ENCODE data around the gene SEPTIN5.
"Not testable (repeated sequence)": the region's sequence is repeated elsewhere in the genome, so short reads cannot be mapped to it uniquely, and the experiment has no call there.

Gene SEPTIN5

DNA sequence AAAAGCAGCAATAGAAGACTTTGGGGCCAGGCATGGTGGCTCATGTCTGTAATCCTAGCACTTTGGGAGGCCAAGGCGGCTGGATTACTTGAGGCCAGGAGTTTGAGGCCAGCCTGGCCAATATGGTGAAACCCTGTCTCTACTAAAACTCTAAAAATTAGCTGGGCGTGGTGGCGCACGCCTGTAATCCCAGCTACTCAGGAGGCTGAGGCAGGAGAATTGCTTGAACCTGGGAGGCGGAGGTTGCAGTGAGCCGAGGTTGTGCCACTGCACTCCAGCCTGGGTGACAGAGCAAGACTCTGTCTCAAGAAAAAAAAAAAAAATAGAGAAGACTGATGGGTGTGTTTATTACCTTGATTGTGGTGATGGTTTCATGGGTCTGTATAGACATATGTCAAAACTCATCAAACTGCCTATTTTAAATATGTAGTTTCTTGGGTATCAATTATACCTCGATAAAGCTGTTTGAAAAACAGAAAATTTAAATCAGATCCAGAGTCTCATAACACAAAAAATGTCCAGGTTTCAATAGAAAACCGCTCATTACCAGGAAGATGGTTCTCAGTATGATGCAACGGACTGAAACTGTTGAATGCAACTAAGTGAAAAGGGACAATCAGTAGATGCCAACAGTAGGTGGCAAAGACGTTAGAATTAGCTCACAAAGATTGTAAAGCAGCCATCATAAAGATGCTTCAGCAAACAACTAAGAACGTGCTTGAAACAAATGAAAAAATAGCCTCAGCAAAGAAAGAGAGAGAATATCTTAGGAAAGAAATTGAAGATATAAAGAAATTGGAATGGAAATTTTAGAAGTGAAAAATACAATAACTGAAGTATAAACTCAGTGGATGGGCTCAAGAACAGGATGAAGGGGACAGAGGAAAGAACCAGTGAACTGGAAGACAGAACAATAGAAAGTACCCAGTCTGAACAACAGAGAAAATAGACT, 33.1 kb upstream of the SEPTIN5 start:
- no peak for DNase-seq (ENCODE audit: low read depth in 2 of 2, low spot score in 1 of 2)

DNA sequence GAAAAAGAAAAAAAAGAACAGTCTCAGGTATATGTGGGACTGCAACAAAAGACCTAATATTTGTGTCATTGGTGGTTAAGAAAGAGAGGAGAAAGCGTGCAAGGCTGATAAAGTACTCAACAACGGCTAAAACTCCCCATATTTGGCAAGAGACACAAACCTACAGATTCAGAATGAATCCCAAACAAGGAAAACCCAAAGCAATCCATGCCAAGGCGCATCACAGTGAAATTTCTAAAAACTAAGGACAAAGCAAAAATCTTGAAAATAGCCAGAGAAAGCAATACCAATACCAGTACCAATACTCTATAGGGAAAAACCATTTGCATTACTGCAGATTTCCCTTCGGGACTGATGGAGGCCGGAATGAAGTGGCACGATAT, 32.4 kb upstream of the SEPTIN5 start:
- no peak for DNase-seq (ENCODE audit: low read depth in 2 of 2, low spot score in 1 of 2)

DNA sequence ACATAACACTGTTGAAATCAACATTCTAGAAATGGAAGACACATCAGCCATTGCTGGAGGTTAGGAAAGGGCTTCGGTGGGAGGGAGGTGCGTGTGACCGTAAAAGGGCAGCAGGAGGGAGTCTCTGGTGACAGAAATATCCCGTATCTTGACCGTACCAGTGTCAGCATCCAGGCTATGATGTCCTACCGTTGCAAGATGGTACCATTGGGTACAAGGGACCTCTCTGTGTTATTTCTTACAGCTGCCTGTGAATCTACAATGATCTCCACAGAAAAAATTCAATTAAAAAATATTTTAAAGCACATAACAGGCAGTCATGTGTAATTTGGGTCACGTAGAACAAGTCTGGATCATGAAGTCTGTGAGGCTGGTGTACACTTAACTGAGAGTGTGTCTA, 27.4 kb upstream of the SEPTIN5 start:
- no peak for DNase-seq (ENCODE audit: low read depth in 2 of 2, low spot score in 1 of 2)

DNA sequence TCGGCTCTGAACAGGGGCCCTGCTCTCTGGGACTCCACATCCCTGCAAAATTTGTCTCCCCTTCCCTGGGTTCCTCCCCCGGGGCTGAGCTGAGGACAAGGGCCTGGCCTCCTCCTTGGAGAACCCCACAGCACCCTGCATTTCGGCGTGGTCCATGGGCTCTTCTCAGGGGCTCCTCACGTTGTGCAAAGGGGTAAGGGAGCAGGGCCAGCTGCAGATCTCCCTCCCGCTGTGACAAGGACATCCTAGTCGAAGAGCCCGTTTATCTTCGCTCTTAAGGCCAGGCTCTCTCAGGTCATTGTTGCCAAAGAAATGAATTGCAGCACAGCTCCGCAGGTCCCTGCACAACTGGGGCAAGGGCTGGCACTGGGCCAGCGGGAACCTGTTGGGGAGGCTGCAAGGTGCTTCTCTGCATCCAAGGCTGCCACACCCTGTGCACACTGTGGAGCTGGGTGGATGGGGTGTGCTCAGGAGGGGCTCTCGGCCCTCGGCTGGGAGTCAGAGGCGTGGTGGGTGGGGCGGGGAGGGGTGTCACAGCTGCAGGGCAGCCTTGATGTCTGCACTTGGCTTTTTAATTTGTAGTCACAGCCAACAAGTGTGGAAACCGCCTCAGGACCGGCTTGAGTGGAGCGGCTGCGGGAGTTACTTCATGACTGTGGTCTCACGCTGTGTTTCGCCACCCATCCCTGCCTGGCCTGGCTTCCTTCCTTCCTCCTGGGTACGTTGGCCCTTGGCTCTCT, 26.6 kb upstream of the SEPTIN5 start:
- DNase-seq (ENCODE audit: low read depth in 2 of 2, low spot score in 1 of 2): no peak

DNA sequence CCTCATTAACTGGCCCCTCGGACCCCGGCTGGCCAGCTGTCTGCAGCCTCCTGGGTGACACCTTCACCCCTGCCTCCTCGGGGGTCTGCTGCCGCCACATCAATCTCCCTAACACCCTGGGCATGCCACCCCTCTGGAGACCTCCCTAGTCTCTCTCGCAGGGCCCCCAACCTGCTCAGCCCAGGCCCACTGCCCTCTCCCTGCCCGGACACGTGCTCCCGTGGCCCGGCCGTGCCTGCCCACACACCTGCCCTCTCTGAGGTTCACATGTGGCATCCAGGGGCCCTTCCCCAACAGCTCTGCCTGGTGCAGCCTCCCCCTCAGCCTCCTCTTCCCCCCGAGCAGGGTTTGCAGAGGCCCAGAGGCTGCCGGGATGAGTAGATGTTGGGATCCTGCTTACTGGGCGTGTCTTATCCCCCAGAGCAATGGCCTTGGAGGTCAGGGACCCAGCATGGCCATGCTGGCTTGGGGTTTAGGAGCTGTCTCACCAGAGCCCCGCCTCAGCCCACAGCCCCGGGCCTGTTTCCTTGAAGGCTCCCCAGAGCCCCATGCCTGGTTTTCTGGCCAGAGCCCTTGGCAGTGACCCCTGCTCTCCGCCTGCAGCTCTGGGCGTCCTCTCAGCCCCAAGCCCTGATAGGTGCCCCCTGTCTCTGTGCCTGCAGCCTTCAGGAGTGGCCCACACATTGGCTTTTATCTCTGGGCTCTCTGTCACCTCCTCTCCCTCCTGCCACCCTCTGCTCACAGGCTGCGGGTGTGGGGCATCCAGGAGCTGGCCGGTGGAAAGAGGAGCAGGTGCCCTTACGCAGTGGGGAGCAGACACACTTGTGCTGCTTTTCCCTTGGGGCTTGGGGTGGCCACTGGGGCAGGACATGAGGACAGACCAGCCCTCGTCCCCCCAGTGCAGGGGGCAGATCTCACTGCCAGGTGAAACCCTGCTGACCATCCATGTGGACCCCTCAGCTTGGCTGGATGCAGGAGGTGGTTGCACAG, 25.7 kb upstream of the SEPTIN5 start:
- no peak for DNase-seq (ENCODE audit: low read depth in 2 of 2, low spot score in 1 of 2)

DNA sequence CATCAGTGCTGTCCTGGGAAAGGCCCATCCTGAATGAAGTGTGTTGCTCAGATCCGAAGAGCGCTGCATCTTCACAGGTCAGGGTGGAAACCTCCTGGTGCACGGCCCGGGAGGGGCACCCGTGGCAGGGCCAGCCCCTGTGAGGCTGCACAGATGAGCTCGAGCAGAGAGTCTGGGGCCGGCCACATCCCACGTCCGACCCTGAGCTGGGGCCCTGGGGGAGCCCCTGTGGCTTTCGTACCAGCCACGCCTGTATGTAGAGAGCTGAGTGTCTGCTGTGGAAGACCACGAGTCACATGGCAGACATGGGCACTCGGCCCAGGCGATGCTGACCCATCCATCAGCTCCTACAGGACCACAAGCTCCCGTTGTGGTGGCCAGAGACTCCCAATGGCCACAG, 24.9 kb upstream of the SEPTIN5 start:
- no peak for DNase-seq (ENCODE audit: low read depth in 2 of 2, low spot score in 1 of 2)

DNA sequence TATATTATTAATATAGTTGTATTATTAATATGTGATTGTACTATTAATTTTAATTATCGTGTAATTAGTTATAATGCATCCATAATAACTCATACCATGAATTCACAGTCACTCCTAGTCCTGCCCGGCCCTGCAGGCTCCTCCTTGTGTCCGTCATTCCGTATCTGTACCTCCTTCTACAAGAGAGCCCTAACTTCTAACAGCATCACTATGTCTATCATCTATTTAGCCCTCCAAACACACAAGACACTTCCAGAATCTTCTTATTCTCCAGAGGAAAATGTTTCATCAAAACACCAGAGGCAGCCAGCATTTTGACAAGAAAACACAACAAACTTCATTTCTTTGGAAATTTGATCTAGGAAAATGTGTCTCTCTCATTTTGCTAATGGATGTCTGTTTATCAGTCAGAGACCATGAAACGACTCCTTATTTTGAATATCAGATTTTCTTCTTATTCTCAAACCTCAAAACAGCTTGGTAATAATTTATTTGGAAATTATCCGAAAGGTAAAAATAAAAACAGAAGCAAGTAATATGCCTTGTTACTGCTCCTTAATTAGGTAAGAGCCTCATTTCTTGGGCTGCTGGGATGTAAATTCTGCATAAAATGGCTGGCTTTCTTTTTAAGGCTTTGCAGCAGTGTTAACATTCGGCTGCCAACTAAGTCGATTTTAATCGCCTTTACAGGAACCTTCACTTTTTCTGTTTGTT, 23.1 kb upstream of the SEPTIN5 start:
- no peak for DNase-seq (ENCODE audit: low read depth in 2 of 2, low spot score in 1 of 2)

DNA sequence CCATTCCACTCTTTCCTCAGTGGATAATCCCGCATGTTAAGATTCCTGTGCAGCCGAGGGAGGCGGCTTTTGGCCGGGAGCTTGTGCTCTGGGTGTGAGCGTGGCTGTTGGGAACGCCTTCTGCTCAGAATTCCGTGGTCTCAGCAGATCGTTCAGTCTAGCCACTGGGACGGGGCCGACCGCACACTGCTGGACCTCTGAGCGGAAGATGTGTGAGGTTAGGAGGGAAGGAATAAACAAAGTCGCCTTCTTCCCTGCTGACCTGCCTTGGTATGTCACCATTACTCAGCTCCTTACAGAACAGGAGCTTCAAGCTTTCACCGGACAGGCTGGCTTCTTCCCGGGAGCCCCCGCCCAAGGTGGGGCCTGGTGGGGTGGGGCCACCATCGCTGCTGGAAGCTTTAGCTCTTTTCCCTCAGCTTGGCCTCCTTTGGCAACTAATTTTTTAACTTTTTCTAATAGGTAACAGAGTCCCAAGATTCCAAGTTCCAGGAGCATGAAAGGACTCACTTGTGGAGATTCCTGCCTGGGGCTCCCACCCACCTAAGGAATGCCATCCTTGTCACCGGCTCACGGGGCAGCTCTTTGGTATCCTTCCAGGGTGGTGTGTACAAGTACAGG, 22.5 kb upstream of the SEPTIN5 start:
- no peak for DNase-seq (ENCODE audit: low read depth in 2 of 2, low spot score in 1 of 2)

DNA sequence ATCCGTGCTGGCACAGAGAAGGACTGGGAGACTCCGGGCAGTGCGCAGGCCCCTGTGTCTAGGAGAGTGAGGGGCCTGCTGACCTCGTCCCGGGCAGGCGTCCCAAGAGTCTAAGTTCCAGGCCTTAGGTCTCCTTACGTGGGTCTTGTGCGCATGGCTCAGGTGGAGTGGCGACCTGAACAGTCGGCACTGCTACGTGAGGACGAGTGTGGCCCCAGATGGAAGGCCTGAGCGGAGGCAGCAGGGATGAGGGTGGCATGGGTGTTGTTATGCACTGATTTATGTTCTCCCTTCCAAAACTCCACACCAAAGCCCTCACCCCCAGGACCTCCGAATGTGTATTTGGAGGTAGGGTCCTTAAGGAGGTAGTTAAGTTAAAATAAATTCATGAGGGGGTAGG, 20.7 kb upstream of the SEPTIN5 start:
- DNase-seq (ENCODE audit: low read depth in 2 of 2, low spot score in 1 of 2): no peak

DNA sequence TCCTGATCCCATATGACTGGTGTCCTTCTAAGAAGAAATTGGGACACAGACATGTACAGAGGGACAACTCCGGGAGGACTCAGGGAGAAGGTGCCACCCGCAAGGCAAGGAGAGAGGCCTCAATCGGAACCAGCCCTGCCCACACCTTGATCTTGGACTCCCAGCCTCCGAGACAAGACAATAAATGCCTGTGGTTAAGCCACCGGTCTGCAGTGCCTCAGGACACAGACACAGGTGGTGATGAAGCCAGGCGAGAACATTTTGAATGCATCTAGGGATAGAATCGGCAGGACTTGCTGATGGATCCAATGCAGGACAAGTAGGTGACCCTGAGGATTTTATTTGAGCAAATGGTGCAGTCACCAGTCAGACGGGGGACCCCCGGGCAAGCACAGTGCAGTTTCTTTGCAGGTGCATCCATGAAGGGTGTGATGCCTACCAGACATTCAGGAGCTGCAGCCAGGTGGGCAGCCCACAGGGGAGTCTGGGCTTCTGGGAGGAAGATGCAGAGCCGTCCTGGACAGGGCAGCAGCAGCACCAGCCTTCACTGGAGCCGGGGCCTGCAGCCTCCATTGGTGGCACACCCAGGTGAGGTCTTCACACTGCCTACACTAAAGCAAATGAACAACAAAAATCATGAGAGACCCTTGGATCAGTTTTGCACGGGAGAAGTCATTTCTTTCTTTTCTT, 20.2 kb upstream of the SEPTIN5 start:
- DNase-seq (ENCODE audit: low read depth in 2 of 2, low spot score in 1 of 2): no peak

DNA sequence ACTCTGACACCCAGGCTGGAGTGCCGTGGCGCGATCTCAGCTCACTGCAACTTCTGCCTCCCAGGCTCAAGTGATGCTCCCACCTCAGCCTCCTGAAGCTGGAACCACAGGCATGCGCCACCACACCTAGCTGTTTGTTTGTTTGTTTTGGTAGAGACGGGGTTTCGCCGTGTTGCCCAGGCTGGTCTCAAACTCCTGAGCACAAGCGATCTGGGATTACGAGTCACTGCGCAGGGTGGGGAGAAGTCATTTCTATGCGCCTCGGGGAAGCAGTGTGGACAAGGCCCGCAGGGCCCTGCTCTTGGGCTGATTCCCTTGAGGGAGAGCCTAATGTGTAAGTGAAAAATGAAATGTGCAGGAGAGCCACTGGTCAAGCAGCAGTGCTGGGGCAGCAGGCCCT, 19.6 kb upstream of the SEPTIN5 start:
- no peak for DNase-seq (ENCODE audit: low read depth in 2 of 2, low spot score in 1 of 2)

DNA sequence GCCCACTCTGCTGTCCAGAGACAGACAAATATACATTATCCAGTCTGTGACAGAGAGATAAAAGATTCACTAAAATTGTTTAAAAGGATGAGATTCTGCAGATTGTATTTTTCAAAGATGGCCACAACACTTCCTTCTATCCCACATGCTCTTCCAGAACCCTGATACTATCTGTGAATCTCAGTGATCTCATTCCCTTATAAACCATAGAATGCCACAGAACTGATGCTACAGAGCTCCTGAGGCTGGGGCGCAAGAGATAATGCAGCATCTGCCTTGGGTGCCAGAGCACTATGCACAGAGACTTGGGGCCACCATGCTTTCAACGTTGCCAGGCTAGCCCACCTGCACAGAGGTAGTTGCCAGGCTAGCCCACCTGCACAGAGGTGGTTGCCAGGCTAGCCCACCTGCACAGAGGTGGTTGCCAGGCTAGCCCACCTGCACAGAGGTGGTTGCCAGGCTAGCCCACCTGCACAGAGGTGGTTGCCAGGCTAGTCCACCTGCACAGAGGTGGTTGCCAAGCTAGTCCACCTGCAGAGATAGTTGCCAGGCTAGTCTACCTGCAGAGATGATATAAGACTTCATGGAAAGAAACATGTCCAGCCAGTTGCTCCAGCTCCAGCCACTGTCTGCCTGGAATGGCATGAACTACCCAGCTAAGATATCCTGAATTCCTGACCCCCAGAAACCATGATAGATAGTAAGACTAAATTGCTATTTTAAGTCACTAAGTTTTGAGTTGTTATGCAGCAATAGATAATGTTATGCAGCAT, 17.6 kb upstream of the SEPTIN5 start:
- no peak for DNase-seq (ENCODE audit: low read depth in 2 of 2, low spot score in 1 of 2)

DNA sequence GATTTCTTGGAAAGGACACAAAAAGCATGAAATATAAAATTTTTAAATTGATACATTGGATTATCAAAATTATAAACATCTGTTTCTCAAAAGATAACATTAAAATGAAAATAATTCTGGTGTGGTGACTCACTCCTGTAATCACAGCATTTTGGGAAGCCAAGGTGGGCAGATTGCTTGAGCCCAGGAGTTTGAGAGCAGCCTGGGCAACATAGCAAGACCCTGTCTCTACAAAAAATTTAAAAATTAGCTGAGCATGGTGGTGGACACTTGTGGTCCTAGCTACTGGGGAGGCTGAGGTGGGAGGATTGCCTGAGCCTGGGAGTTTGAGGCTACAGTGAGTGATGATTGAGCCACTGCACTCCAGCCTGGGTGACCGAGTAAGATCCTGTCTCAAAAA, 16.4 kb upstream of the SEPTIN5 start:
- not testable (repeated sequence) for DNase-seq (ENCODE audit: low read depth in 2 of 2, low spot score in 1 of 2)

DNA sequence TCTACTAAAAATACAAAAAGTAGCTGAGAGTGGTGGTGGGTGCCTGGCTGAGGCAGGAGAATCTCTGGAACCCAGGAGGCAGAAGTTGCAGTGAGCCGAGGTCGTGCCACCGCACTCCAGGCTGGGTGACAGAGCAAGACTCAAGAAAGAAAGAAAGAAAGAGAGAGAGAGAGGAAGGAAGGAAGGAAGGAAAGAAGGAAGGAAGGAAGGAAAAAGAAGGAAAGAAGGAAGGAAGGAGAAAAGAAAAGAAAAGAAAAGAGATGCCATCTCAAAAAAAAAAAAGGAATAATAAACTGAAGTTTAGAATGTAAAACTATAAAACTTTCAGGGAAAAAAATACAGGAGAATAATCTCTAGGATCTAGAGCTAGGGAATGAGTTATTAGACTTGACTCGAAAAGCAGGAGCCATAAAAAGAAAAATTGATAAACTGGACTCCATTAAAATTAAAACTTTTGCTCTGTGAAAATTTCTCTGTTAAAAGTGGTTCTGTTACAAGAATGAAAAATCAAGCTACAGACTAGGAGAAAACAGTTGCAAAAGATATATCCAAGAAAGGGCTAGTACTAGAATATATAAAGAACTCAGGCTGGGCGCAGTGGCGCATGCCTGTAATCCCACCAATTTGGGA, 13.4 kb upstream of the SEPTIN5 start:
- no peak for DNase-seq (ENCODE audit: low read depth in 2 of 2, low spot score in 1 of 2)

DNA sequence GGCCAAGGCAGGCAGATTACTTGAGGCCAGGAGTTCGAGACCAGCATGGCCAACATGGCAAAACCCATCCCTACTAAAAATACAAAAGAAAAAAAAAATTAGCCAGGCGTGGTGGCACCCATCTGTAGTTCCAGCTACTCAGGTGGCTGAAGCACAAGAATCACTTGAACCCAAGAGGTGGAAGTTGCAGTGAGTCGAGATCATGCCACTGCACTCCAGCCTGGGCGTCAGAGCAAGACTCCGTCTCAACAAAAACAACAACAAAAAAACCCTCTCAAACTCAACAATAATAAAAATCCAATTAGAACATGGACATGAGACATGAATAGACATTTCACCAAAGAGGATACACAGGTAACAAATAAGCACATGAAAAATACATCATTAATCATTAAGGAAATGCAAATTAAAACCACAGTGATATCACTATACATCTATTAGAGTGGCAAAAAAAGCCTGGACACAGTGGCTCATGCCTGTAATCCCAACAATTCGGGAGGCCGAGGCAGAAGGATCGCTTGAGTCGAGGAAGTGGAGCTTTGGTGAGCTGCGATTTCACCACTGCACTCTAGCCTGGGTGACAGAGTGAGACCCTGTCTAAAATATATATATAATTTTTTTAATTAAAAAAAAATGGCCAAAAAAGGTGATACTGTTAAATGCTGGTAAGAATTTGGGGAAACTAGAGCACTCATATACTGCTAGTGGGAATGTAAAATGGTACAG, 12.7 kb upstream of the SEPTIN5 start:
- DNase-seq (ENCODE audit: low read depth in 2 of 2, low spot score in 1 of 2): no peak

DNA sequence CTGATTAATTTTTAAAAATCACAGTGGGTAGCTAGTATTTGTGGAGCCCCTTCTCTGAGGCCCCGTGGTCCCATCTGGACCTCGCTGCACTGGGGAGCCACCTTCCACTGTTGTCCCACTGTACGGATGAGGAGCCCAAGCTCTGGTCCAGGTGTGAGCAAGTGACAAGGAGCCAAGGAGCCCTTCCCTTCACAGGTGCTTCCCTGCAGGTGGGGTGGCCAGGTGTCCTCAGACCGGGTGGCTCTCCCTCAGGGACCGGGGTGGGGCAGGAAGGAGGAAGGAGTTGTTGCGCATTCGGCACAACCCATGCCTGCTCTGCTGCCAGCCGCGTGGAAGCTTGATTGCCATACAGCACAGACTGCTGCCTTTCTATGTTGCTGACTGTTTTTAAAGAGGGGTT, 10.4 kb upstream of the SEPTIN5 start:
- DNase-seq (ENCODE audit: low read depth in 2 of 2, low spot score in 1 of 2): no peak

DNA sequence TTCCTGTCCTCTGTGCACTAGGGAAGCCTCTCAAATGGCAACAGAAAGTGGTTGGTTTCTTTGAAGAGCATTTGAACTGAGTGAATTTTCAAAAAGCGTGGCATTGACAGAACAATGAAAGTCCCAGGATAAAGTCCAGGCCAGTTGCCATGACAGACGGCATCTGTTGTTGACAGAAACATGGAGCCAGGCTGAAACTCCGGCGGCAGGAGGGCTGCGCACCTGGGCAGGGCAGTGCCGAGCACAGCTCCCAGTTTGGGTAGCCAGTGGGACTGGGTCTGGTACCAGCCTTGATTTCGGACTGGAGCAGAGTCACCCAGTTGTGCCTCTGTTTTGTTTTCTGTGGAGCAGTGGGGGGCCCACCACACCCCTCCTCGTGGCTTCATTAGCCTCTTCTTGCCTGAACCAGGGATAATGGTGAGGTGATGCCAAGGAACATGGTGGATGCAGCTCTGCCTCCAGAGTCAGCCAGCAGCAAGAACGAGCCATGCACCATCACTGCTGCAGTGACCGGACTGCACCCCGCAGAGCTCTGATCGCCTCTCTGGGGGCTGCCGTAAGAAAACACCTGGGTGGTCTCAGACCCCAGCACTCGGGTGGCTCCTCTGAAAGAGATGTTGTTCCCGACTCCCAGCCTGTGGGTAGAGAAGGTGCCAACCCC, 9.8 kb upstream of the SEPTIN5 start:
- DNase-seq (ENCODE audit: low read depth in 2 of 2, low spot score in 1 of 2): no peak
